ENCODE measurements around the gene GGT6. TPM values are rescaled to one million over a fixed set of nuclear protein-coding genes. Genes with fewer than 3 reads are reported as not detected.
"Not testable (repeated sequence)": the region's sequence is repeated elsewhere in the genome, so short reads cannot be mapped to it uniquely, and the experiment has no call there.

Gene GGT6
- polyA plus RNA-seq, 4 donors, result 6.1 to 11.3 (median 8.2) TPM

DNA sequence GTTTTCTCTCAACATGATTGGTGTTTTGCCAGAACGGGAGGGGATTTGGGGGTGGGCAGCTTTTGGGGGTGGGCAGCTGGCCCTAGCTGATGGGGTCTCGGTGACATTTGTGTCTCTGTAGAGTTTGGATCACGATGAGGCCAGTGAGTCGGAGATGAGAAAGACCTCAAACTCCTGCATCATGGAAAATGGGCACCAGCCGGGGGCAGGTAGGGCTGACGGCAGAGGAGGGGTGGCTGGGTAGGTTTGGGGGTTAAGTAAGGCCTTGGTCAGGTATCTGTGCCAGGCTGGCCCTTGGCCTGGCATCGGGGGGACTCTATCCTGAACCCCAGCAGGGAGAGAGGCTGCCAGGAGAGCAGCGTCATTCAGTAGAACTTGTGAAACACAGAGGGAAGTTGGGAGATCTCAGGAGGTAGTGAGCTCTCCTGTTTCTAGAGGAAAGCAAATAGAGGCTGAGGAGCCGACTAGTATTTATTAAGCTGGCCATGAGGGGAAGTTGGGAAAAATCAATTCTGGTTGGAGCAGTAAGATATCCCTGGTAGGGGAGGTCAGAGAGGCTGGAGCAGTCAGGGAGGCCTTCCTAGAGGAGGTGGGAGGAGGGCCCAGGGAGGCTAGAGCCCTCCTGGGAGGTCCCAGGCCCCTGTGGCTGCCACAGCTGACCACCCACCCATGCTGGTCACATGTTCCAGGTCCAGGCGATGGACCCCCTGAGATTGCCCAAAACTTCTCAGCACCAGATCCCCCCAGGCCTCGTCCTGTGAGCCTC, 32.0 kb upstream of the GGT6 start:
- DNase-seq (ENCODE audit: low read depth in 4 of 4, low spot score in 3 of 4), result no peak

DNA sequence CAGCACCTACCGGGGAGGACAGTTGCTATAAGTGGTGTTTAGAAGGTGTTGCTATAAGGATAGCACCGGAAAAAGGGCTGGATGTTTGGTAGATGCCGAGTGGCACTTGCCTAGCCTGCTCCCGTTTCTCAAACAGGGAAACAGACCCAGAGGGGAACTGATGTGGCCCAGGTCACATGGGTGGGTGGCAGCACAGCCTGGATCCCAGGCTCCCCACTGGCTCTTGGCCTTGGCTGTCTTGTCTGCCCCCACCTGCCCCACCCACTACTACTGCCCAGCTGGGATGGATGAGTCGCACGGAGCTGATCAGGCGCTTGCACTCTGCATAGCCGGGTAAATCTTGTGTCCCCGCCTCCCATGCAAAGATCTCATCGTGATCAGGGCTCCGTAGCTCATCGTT, 31.2 kb upstream of the GGT6 start:
- no peak for DNase-seq (ENCODE audit: low read depth in 4 of 4, low spot score in 3 of 4)

DNA sequence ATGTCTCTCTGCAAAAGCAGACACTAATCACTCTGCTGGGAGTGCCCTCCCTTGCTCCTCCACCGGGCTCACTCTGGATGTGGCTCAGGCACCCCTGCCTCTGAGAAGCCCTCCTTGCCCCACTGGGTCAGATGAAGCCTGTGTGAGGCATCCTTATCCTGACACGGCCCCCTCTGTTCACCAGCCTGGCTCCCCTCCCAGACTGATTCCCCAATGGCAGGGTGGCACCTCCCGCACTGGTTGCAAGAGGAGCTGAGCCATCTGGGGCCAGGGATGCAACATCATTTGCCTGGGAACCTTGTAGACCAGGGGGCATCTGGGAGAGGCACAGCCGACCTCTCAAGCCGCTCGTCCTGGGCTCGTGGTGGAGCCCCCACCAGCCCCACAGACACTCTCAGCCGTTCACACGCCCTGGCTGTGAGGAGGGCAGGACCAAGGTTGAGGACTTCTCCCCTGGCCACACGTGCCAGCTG, 30.6 kb upstream of the GGT6 start:
- no peak for DNase-seq (ENCODE audit: low read depth in 4 of 4, low spot score in 3 of 4)

DNA sequence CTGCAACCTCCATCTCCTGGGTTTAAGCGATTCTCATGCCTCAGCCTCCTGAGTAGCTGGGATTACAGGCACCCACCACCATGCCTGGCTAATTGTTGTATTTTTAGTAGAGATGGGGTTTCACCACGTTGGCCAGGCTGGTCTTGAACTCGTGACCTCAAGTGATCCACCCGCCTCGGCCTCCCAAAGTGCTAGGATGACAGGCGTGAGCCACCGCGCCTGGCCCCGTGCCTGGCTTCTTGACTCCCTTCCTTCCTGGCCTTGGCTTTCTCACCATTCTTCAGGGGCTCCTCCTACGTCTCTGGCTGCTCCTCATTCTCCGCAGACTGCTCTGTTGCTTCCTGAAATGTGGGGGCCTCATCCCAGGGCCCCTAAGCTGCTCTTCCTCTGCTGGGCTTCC, 29.7 kb upstream of the GGT6 start:
- DNase-seq (ENCODE audit: low read depth in 4 of 4, low spot score in 3 of 4), result not testable (repeated sequence)

DNA sequence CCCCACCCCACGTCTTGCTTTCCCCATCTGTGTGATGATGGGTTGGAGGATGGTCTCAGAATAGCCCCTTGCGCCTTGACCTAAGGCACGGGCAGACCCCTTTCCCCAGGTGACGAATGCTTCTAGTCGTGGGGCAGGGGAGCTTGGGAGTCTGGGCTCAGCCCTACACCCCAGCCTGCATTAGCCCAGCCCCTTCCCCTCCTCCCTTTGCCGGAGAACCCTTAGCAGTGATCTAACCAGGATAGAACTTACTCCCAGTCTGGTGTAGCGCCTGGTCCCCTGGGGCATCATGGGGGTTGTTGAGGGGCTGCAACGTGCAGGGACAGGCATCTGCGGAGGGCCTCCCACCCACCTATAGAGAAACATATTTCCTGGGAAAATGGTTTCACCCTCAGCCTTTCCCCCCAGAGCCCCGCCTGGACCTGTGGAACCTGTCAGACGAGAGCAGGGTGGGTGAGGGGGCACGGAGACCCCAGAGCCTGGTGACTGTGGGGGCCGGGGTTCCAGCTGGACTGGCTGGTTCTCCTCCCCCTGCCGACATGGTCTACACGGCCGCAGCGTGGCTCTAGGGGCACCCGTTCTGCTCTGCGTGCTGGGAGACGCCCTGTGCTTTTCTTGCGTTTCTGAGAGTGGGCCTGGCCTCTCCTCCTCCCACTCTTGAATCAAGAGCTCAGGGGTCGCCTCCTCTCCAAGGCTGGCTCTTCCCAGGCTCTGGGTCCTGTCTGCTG, 28.7 kb upstream of the GGT6 start:
- DNase-seq (ENCODE audit: low read depth in 4 of 4, low spot score in 3 of 4), result no peak

DNA sequence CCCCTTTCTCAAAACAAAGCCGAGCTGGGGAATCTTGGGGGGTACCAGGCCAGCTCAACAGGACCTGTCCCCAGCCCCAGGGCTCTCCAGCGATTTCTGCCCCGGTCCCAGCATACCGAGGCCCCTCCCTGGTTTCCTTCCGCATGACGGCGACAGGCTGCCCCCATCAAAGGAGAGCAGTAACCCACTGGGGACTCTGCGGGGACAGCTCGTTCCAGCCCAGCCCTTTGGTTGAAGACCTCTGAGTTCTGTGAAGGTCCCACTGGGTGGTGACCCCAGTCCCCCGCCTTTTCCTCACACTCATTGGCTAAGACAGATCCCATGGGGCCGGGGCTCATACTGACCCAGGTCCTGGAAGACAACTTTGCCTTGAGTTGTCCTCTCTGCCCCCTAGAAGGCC, 28.0 kb upstream of the GGT6 start:
- no peak for DNase-seq (ENCODE audit: low read depth in 4 of 4, low spot score in 3 of 4)

DNA sequence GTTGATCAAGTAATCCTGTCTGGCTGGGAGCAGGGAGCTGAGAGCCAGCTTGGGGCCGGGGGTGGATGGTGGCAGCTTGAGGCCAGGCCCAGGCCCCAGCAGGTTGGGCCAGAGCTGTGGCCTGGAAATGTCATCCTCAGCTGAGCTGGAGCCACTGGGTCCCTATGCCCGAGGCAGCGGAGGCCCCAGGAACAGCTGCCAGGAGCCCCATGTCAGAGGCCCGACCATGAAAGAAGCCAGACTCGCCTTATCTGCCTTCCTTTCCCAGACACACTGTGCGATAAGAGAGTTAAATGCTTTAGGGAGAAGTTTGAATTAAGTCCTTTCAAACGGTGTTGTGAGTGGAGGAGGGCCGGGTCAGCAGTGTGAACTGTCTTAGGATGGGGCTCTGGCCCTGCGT, 27.4 kb upstream of the GGT6 start:
- no peak for DNase-seq (ENCODE audit: low read depth in 4 of 4, low spot score in 3 of 4)

DNA sequence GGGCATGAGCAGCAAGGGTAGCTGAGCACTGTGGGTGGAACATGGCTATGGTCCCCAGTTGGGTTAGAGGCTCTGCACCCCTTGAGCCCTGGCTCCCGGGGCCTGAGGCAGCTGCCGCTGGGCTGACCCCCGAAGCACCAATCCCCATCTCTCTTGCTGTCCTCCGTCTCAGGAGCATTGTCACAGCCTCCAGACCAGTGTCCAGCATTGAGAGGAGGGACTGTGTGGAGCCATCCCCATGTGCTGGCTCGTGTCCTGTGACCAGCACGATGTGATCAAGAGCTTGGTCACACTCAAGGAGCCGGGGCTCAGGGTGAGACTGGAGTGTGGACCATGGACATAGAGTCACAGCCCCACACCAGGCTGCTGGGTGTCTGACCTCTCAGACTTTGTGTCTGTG, 26.8 kb upstream of the GGT6 start:
- no peak for DNase-seq (ENCODE audit: low read depth in 4 of 4, low spot score in 3 of 4)

DNA sequence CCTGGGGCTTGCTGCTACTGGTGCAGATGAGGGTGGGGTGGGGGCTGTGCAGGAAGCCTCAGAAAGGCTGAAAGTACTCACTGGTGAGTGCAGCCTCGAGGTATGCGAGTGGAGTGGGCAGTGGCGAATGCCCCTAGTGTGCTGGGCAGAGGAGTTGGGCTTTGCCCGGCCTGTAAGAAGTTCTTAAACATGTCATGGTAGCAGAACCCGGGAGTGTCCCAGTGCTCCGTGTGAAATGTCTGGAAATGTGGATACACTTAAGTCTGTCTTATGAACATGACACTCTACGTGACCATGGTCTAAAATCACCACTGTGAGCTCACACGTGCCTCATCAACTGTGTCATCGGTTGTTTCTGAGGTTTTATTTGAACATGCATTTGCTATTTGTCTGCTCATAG, 25.7 kb upstream of the GGT6 start:
- no peak for DNase-seq (ENCODE audit: low read depth in 4 of 4, low spot score in 3 of 4)

DNA sequence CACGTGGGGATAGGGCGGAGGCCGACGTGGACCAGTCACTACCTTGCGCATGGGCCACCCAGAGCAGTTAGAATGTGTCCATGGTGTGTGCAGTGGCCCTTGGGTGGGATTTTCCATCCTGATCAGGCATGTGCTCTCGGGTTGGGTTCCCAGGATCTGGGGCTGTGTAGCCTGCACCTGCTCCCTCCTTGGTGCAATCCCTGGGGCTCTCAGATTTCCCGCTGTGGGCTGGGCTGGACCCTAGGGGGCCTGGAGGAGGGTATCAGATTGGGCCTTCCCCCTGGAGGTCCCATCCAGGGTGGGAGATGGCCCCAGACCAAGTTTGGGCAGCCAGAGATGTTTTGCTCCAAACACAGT, 25.2 kb upstream of the GGT6 start:
- DNase-seq (ENCODE audit: low read depth in 4 of 4, low spot score in 3 of 4), result no peak

DNA sequence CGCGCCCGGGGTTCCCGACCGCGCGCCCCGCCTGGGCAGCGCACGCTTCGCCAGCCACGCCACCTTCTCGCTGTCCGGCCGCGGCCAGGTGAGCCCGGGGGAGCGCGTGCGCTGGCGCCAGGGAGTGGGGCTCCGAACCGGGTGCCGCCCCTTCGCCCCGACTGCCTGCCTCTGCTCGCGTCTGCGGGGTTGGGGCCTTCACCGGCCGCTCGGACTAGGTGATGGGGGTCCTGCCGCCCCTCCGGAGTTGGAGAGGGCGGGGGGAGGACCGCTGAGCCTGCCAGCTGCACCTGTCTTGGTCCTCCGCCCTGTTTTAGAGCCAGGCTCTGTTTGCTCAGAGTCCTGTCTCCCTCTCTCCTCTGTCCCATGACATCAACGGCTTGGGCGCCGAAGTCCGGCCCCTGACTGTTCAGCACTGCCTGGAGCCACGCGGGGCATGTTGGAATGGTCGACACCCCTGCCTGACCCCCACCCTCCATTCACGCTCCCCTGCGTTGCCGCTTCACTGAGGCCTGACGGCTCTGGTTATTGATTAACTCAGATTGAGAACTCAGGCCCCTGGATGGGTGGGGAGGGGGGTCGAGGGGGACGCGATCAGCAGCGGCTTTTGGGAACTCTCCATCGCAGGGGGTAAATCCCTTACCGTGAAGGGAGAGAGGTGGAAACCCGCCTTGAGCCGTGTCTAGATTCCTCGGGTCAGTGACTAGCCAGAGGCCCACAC, 24.7 kb upstream of the GGT6 start:
- DNase-seq (ENCODE audit: low read depth in 4 of 4, low spot score in 3 of 4), result no peak

DNA sequence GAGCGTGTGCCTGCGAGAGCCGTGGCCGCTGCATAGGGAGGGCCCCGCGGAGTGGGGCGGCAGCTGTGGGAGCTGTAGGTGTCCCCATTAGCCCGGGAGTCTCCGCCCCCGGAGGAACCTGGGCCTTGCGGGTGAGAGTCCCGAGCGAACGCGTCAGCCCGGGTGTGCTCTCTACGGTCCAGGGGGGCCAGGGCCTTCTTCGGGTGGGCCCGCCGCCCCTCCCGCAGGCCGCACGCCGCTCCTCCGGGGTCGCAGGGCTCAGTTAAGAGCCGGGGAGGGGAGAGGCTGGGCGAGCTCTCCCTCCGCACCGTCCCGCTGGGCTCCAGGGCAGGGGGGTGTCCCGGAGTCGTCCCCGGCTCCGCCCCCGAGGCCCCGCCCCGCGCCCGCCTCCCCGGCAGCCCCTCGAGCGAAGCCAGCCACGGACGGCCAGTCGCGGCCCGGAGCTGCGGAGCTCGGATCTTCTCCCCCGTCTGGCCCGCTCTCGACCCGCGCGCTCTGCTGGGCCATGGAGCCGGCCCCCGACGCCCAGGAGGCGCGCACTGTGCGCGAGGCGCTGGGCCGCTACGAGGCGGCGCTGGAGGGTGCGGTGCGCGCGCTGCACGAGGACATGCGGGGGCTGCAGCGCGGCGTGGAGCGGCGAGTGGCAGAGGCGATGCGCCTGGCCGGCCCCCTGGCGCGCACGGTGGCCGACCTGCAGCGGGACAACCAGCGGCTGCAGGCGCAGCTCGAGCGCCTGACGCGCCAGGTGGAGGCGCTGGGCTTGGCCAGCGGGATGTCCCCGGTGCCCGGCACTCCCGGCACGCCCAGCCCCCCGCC, 23.9 kb upstream of the GGT6 start, which contains the start of gene SMTNL2:
TSS of gene SMTNL2 (plus strand) at position 429 of the 816 bp plus-strand sequence. CDS start at position 506, 77 bp downstream.
- DNase-seq (ENCODE audit: low read depth in 4 of 4, low spot score in 3 of 4), result peak in 1 of 4 donors; percentile 74

DNA sequence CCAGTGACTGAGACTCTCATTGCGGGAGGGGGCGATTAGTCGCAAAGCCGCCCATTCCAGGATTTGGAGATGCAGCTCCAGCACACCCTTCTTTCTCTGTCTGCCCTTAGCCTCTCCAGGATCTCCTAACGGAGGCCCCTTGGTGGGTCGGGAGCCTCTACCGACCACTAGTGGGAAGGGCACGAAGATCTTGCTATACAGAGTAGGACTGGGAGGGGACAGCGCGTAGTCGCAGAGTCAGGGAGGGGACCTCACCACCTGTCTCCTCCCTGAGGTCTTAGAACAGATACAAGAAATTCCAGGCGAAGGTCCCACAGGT, 23.4 kb upstream of the GGT6 start:
- no peak for DNase-seq (ENCODE audit: low read depth in 4 of 4, low spot score in 3 of 4)

DNA sequence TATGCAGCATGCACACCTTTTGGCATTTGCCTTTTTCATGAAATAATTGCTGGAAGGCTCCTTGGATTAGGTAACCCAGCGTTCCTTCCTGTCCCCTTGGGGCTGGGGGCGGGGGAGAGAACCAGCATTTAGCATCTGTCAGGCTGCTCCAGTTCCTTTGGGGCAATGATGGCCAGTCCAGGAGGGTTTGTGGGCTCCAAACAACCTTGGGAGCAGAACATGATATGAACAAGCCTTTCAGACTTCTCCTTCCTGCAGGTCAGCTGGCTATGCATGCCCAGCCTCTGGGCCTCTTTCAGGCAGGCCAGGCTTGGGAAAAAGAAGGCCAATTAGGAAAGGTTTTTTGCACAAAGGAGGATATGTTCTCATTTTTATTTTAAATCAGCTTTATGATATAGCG, 22.8 kb upstream of the GGT6 start:
- DNase-seq (ENCODE audit: low read depth in 4 of 4, low spot score in 3 of 4), result no peak

DNA sequence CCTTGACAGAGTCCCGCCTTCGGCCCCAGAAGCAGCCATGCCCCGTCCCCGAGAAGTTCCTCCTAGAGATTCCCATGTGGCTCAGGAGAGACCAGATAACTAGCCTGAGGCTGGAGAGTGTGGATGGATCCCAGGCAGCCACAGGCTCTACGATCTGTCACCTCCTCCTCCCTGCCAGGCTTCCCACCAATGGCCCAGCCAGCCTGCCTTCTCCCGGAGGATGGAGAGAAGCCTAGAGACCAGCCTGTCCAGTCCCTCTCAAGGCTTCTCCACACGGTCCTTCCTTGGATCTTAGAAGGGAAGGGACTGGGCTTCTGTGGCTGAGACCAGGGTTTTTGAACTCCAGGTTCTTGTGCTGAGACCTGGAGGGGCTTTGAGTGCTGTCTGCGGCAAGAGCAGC, 22.3 kb upstream of the GGT6 start:
- DNase-seq (ENCODE audit: low read depth in 4 of 4, low spot score in 3 of 4), result no peak

DNA sequence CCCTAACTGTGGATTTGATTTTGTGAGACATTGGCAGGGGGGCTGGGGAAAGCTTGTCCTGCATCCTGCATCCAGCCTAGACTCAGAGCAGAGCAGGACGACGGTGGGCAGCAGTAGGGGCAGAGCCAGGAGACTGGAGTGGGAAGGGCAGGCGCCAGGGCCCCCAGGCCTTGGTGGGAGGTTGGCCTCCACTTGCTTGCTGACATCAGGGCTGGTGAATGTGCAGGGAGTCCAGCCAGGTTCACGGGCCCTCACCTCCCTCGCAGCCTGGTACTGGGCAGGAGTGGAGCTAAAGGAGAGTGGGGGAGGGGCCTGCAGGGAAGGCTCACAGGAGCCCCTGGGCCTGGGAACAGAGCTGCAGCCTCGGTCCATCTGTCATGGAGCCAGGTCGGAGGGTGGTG, 21.7 kb upstream of the GGT6 start:
- DNase-seq (ENCODE audit: low read depth in 4 of 4, low spot score in 3 of 4), result no peak

DNA sequence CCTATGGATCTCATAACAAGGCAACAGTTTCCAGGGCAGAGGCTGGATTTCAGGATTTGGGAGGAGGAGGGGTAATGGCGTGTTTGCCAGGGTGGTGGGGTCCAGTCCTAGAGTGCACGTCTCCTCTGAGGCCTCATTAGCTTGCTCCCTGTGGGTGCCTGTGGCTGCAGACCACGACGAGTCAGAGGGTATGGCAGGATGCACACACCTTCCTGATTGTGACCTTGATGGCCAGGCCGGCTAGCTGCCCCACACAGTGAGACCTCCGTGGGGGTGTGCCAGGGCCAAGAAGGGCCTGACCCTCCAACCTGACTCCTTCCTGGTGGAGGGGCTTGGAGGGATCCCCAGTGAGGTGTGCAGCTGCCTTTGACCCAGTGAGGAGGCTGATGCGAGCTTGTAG, 19.9 kb upstream of the GGT6 start:
- no peak for DNase-seq (ENCODE audit: low read depth in 4 of 4, low spot score in 3 of 4)

DNA sequence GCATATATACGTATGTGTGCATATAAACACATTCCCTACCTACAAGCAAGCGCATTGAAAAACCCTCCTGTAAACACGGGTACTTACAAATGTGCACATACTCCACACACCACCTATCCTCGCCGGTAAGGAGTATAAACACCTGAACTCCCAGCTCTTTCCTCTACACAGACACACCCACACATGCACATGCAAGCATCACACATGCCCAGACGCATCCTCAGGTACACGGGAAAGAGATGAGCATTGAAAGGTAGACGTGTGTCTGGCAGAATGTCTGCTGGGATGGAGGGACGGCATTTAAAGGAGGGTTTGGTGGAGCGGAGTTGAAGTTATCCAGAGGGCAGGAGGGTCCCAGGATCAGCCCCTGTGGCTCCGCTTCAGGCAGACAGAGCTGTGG, 19.3 kb upstream of the GGT6 start:
- DNase-seq (ENCODE audit: low read depth in 4 of 4, low spot score in 3 of 4), result no peak

DNA sequence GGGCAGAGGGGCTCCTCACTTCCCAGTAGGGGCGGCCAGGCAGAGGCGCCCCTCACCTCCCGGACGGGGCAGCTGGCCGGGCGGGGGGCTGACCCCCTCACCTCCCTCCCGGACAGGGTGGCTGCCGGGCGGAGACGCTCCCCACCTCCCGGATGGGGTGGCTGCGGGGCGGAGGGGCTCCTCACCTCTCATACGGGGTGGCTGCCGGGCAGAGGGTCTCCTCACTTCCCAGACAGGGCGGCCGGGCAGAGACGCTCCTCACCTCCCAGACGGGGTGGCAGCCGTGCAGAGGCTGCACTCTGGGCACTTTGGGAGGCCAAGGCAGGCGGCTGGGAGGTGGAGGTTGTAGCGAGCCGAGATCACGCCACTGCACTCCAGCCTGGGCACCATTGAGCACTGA, 18.0 kb upstream of the GGT6 start:
- DNase-seq (ENCODE audit: low read depth in 4 of 4, low spot score in 3 of 4), result not testable (repeated sequence)

DNA sequence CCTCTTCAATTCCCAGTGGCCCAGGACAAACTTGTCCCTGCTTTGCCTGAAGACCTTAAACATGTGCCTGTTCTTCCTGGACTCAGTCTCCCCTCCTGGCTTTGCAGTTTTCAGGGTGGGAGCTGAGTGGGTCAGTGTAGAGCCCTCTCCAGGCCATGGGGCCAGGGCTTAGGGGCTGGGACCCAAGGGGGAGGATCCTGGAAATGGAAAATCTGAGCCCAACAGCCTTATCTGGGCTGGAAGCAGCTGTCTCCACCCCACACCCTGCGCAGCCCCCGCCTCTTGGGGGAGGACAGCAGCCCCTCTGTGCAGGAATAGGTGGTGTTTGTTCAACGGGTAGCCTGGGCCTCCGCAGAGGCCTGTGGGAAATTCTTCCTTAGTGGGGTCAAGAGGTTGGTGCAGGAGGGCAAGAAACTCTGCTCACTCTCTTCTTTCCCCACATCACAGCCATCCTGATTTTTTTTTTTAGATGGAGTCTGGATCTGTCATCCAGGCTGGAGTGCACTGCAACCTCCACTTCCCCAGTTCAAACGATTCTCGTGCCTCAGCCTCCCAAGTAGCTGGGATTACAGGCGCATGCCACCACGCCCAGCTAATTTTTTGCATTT, 17.1 kb upstream of the GGT6 start:
- no peak for DNase-seq (ENCODE audit: low read depth in 4 of 4, low spot score in 3 of 4)

Measured in right renal pelvis (tissue), 4 donors.